Hepatocyte (in vitro differentiated cells): ENCODE measurements around the gene DUS2. TPM values are rescaled to one million over a fixed set of nuclear protein-coding genes. Genes with fewer than 3 reads are reported as not detected.

Experiments
- DNase-seq: peaks from one replicate; pipeline ENCODE4 v3.0.0-alpha.2; 2016; ENCODE audit warnings: low spot score
- H2AFZ ChIP-seq: fragments of 200-600 bp; sonication (generic); 2 replicates; pipeline ENCODE4 v1.6.0; 2016; ENCODE audit warnings: antibody characterized with exemption, mild to moderate bottlenecking
- H3K27ac ChIP-seq: fragments of 200-600 bp; sonication (generic); 2 replicates; pipeline ENCODE4 v1.5.1; 2016; ENCODE audit warnings: mild to moderate bottlenecking
- H3K27me3 ChIP-seq: fragments of 200-600 bp; sonication (generic); 2 replicates; pipeline ENCODE4 v1.6.1; 2016
- H3K36me3 ChIP-seq: fragments of 200-600 bp; sonication (generic); replicated peaks from 2 replicates; pipeline ENCODE4 v1.5.1; 2016; ENCODE audit warnings: low read depth; ENCODE audit not compliant: insufficient read depth
- H3K4me1 ChIP-seq: fragments of 200-600 bp; sonication (generic); 2 replicates; pipeline ENCODE4 v1.5.1; 2016; ENCODE audit warnings: mild to moderate bottlenecking, moderate library complexity; ENCODE audit not compliant: insufficient read depth
- H3K4me2 ChIP-seq: fragments of 200-600 bp; sonication (generic); 2 replicates; pipeline ENCODE4 v1.6.0; 2016
- H3K4me3 ChIP-seq: fragments of 200-600 bp; sonication (generic); 2 replicates; pipeline ENCODE4 v1.5.1; 2016; ENCODE audit warnings: mild to moderate bottlenecking
- H3K79me2 ChIP-seq: fragments of 200-600 bp; sonication (generic); 2 replicates; pipeline ENCODE4 v1.6.0; 2017; ENCODE audit warnings: mild to moderate bottlenecking
- H3K9me2 ChIP-seq: fragments of 200-600 bp; sonication (generic); replicated peaks from 2 replicates; pipeline ENCODE4 v1.6.0; 2017; ENCODE audit warnings: mild to moderate bottlenecking; ENCODE audit not compliant: insufficient read depth
- H3K9me3 ChIP-seq: fragments of 200-600 bp; sonication (generic); 2 replicates; pipeline ENCODE4 v1.5.1; 2016; ENCODE audit warnings: low read depth, mild to moderate bottlenecking
- H4K20me1 ChIP-seq: fragments of 200-600 bp; sonication (generic); 2 replicates; pipeline ENCODE4 v1.6.0; 2016; ENCODE audit warnings: mild to moderate bottlenecking; ENCODE audit not compliant: insufficient read depth, poor library complexity, severe bottlenecking
- EZH2 ChIP-seq: fragments of 200-600 bp; sonication (generic); IDR thresholded peaks from 2 replicates; pipeline ENCODE4 v1.6.1; 2016; ENCODE audit warnings: antibody characterized with exemption, mild to moderate bottlenecking, borderline replicate concordance
- EZH2phosphoT487 ChIP-seq: fragments of 200-600 bp; sonication (generic); IDR thresholded peaks from one replicate; pipeline ENCODE4 v1.6.1; 2018; ENCODE audit warnings: antibody characterized with exemption, mild to moderate bottlenecking, low read depth, moderate library complexity; ENCODE audit not compliant: unreplicated experiment, severe bottlenecking
- WGBS: methylation state at CpG from one replicate; pipeline ENCODE4 v1.1.6; 2016; ENCODE audit warnings: low lambda C conversion rate; ENCODE audit errors: missing lambda C conversion rate; 5-methylcytosine and 5-hydroxymethylcytosine counted together
- polyA plus RNA-seq: library from polyadenylated mRNA; unstranded; fragments of >200 nt; fragmentation: Nextera tagmentation; extraction: Ambion mirVana; gene quantifications from 2 replicates; pipeline ENCODE4 v1.2.1, GENCODE V29; 2016
- total RNA-seq: library from RNA; depleted of rRNA; stranded (reverse); fragments of >200 nt; gene quantifications from 2 replicates; pipeline ENCODE4 v1.2.3, GENCODE V29; 2014
- TF ChIP-seq, protein P1 (sequence below): fragments of 200-600 bp; sonication (generic); IDR thresholded peaks from 2 replicates; pipeline ENCODE4 v1.5.1; 2016; ENCODE audit warnings: antibody characterized with exemption, mild to moderate bottlenecking; ENCODE audit not compliant: poor library complexity

DUS2 gene
- 11.8 and 12.2 TPM in 2 replicates for total RNA-seq
- polyA plus RNA-seq: 15.6 and 18.0 TPM in 2 replicates

DNA sequence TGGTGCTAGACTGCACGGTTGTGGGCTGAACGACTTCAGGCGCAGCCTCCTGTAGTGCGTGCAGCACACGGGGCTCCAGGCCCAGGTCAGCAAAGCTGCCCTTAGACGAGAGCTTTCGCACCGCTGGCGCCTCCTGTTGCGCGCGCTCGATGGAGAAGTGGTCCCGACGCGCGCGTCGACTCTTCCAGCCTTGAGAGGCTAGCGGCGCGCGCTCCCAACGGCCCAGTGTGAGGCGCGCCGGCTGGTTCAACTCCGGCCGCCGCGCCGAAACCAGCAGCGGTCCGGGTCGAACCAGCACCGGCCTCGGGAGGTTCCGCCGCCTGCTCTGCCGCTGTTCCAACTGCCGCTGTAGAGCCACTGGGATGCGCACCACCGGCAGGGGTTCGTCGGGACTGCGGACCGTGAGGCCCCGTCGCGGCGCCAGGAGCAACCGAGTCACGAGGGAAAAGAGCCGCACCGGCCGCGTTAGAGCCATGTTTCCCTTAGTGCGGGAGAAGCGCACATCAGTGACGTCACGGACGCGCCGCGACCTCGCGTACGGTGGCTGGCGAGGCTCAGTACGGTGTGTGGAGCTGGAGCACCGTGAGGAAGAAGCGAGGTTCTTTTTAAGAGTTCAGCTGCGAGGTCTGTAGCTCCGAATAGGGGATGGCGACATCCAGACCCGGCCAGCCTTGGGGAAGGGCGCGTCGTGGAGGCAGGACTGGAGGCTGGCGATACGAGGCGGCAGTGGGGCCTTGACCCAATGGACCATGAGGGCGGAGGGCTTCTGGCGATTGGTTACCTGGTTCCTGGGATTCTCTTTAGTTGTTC lies at the start of gene DUS2, which contains the start of gene DDX28:
Gene DUS2 (plus strand): TSS at position 557 of the 810 bp plus-strand sequence. CDS start 14,740 bp downstream, outside the sequence.
Gene DDX28 (minus strand): TSS at position 505 of the 810 bp plus-strand sequence. CDS start 30 bp downstream, at position 475.
- Histone ChIP-seq H3K27ac (peak within 1 kb of the TSS; percentile 93), H3K4me1 (peaks cover 14% of the 10 kb centered on the region), H3K36me3 (no peaks in the 10 kb centered on the region), H3K9me2 (no peaks in the 10 kb centered on the region), H3K27me3 (no peaks in the 10 kb centered on the region), H3K9me3 (no peaks in the 10 kb centered on the region), H4K20me1 (no peaks in the 10 kb centered on the region), H3K4me2 (peak within 1 kb of the TSS; percentile 93), H2AFZ (peak within 1 kb of the TSS; percentile 97), H3K79me2 (peaks cover 32% of the 10 kb centered on the region), H3K4me3 (peak within 1 kb of the TSS; percentile 88)
- TF ChIP-seq, protein P1, sequence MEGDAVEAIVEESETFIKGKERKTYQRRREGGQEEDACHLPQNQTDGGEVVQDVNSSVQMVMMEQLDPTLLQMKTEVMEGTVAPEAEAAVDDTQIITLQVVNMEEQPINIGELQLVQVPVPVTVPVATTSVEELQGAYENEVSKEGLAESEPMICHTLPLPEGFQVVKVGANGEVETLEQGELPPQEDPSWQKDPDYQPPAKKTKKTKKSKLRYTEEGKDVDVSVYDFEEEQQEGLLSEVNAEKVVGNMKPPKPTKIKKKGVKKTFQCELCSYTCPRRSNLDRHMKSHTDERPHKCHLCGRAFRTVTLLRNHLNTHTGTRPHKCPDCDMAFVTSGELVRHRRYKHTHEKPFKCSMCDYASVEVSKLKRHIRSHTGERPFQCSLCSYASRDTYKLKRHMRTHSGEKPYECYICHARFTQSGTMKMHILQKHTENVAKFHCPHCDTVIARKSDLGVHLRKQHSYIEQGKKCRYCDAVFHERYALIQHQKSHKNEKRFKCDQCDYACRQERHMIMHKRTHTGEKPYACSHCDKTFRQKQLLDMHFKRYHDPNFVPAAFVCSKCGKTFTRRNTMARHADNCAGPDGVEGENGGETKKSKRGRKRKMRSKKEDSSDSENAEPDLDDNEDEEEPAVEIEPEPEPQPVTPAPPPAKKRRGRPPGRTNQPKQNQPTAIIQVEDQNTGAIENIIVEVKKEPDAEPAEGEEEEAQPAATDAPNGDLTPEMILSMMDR: no peak
- TF ChIP-seq EZH2 (no peak), EZH2phosphoT487 (no peak)
- 2% methylated on average over 84 of the region's 84 CpGs for WGBS
- DNase-seq: peak; percentile 94

GRCh38 chr16:67975321-67976105 lies 47.6 kb upstream of the DUS2 start:
- Histone ChIP-seq H3K4me1 (no peaks in the 10 kb centered on the region), H3K36me3 (no peaks in the 10 kb centered on the region), H3K9me3 (no peaks in the 10 kb centered on the region), H2AFZ (no peak overlapping the region), H3K4me2 (no peak overlapping the region), H3K4me3 (no peak overlapping the region), H3K79me2 (no peaks in the 10 kb centered on the region), H3K9me2 (no peaks in the 10 kb centered on the region), H3K27ac (no peak overlapping the region), H3K27me3 (no peaks in the 10 kb centered on the region), H4K20me1 (no peaks in the 10 kb centered on the region)
- 82% methylated on average over 13 of the region's 14 CpGs for WGBS
- TF ChIP-seq EZH2phosphoT487: no peak
- TF ChIP-seq, protein P1: no peak
- no peak for TF ChIP-seq EZH2
- no peak for DNase-seq

DNA sequence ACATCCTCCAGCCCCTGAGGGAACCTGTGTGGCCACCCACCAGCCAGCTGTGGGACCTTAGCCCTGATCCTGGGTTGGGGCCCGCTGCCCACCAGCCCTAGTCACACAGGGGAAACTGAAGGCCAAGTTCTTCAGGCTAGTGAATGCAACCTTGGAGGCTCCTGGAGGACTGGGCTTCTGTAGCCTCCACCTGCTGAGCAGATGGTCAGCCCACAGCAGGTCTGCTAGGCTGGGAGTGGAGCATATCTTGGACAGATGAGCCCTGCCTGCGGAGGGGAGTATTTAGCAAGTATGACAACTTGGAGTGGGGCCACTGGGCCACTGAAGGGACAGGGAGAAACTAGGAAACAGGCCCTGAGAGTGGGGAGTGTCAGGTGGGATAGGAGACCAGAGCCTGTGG lies 46.9 kb upstream of the DUS2 start:
- Histone ChIP-seq H3K36me3 (no peaks in the 10 kb centered on the region), H3K9me3 (no peaks in the 10 kb centered on the region), H3K27me3 (no peaks in the 10 kb centered on the region), H3K4me1 (no peaks in the 10 kb centered on the region), H3K27ac (no peak overlapping the region), H3K4me3 (no peak overlapping the region), H3K79me2 (no peaks in the 10 kb centered on the region), H3K9me2 (no peaks in the 10 kb centered on the region), H4K20me1 (no peaks in the 10 kb centered on the region), H3K4me2 (no peak overlapping the region), H2AFZ (no peak overlapping the region)
- TF ChIP-seq EZH2phosphoT487 (no peak), EZH2 (no peak)
- TF ChIP-seq, protein P1: no peak
- DNase-seq: no peak
- 96% methylated on average over 2 of the region's 2 CpGs for WGBS
